Erythroblast (primary cell): ENCODE measurements around the gene SYNPO2.

Experiments
- DNase-seq, 2 experiments: peaks; one replicate each; lab custom pipeline; 2025; lab: John Stamatoyannopoulos, UW
- GATA1 ChIP-seq: IDR thresholded peaks from 2 replicates; pipeline ENCODE4 v1.6.1; 2011; ENCODE audit warnings: low read depth, mild to moderate bottlenecking, control low read depth, low read length, moderate library complexity
- POLR2A ChIP-seq: IDR thresholded peaks from 2 replicates; pipeline ENCODE4 v1.6.1; 2011; ENCODE audit warnings: mild to moderate bottlenecking, low read length

The SYNPO2 gene

GRCh38 chr4:118939169-118939783 is 50.6 kb downstream of the SYNPO2 start:
- no peak for DNase-seq
- TF ChIP-seq POLR2A (no peak), GATA1 (no peak)

DNA sequence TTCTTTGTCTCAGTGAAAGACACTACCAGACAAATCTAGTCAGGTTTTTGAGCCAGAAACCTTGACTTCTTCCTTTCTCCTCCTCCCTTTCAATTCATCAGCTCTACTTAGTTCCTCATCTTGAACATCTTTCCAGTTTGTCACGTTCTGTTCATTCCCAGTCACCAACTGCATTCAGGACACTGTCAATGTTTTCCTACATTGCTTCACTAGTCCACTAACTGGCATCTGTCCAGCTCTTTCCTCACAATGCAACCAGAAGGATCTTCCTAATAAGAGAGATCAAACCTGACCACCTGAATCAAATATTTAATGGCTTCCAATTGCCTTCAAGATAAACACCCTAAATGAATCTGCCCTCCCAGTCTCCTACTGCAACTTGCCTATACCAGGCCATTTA is 52.5 kb downstream of the SYNPO2 start:
- no peak for DNase-seq
- TF ChIP-seq POLR2A (no peak), GATA1 (no peak)

DNA sequence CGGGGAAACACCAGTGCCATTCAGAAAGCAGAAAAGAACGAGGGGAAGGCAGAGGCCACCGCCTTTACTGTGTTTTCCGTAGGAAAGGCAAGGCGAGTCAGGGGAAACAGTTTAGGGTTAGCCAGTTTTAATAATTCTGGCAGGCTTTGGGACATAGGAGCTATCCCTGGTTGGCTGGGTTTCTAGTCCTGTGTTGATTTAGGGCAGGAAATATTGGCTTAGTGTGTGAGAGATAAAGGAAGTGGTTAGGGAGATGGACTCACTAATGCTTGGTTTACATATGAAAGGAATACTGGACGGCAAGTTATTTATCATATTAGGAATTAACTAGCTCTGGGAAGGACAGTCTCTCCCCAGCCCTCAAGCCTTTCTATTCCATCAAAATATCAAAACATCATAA is 53.1 kb downstream of the SYNPO2 start:
- DNase-seq, result no peak
- no peak for TF ChIP-seq POLR2A
- TF ChIP-seq GATA1, result no peak

GRCh38 chr4:118942465-118942864 is 53.8 kb downstream of the SYNPO2 start:
- no peak for DNase-seq
- TF ChIP-seq GATA1 (no peak), POLR2A (no peak)

DNA sequence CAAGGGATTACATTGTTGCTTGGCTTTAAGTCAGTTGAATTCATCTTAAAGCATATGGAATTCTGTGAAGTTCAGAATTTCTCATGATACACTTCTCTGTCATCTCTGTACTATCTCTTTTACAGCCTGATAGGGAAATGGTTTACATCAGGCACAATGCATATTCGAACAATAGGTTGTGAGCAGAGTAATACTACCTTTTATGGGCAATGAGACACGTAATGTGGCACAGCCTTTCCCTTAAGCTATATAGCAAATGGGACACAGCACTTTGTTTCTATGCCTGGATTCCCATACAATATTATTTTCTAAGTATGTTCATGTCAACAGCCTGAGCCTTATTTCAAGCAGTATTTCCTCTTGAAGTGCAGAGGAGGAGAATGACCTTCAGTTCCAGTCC is 58.4 kb downstream of the SYNPO2 start:
- TF ChIP-seq POLR2A, result no peak
- TF ChIP-seq GATA1, result no peak
- DNase-seq, result no peak

- no peak for DNase-seq
- TF ChIP-seq GATA1 (no peak), POLR2A (no peak)
Measured at GRCh38 chr4:118948545-118949144, 60.0 kb downstream of the SYNPO2 start.

- no peak for DNase-seq
- no peak for TF ChIP-seq GATA1
Measured at GRCh38 chr4:118950224-118950623, 61.6 kb downstream of the SYNPO2 start.

DNA sequence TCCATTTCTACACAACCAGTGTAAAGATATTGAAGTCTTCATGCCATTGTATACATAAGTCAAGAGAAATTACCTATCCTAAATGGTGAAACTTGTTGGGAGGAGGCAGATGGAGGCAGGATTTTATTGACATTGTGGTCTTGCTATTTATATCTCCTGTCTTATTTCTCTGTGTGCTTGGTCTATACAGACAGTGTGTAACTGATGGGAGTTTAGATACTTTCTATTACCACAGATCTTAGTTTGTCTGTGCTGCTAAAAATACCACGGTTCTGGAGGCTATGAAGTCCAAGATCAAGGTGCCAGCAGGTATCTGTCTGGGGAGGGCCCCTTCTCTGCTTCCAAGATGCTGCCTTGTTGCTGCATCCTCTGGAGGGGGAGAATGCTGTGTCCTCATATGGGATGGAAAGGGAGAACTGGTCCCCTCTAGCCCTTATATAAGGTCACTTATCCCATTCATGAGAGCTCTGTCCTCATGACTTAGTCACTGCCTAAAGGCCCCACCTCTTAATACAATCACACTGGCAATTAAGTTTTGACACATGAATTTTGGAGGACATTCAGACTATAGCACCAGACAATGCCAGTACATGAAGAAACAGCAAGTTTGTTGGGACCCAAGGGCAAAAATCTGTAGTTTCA is 62.4 kb downstream of the SYNPO2 start:
- TF ChIP-seq GATA1 (no peak), POLR2A (no peak)
- no peak for DNase-seq

- TF ChIP-seq POLR2A, result no peak
- no peak for TF ChIP-seq GATA1
- DNase-seq, result no peak
Measured at GRCh38 chr4:118953276-118953675, 64.6 kb downstream of the SYNPO2 start.

GRCh38 chr4:118954246-118954645 is 65.6 kb downstream of the SYNPO2 start:
- peak in 1 of 2 experiments; percentile 1 for DNase-seq
- no peak for TF ChIP-seq POLR2A
- TF ChIP-seq GATA1, result no peak

GRCh38 chr4:118955515-118955914 is 66.9 kb downstream of the SYNPO2 start:
- DNase-seq, result no peak
- no peak for TF ChIP-seq POLR2A
- no peak for TF ChIP-seq GATA1

GRCh38 chr4:118957722-118958445 is 69.2 kb downstream of the SYNPO2 start:
- TF ChIP-seq POLR2A (no peak), GATA1 (no peak)
- DNase-seq, result no peak

GRCh38 chr4:118962540-118962939 is 73.9 kb downstream of the SYNPO2 start:
- DNase-seq, result no peak
- TF ChIP-seq GATA1 (no peak), POLR2A (no peak)

- TF ChIP-seq POLR2A (no peak), GATA1 (no peak)
- DNase-seq, result no peak
Measured at GRCh38 chr4:118964891-118965411, 76.3 kb downstream of the SYNPO2 start.

DNA sequence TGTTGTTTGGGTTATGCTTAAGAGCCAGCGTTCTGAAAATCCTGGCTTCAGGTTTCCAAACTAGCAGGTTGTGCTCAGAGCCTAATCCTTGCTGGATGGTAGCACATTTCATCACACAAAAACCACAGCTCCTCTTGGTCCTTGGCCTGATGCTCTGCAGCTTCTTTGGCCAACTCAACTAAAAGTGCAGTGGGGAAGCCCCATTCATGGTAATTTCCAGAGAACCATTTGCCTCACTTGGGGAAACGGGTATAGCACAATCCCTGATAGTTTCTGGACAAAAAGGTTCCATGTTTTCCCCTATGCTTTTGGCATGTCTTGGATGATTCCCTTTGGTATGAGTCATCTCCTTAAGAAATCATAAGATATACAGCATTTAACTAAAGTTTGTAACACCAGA is 78.7 kb downstream of the SYNPO2 start:
- TF ChIP-seq GATA1 (no peak), POLR2A (no peak)
- DNase-seq, result no peak
